GM19023 (cell line): ENCODE results near the gene MLKL.
A peak's percentile ranks its signal among the peaks of the same experiment; 100 is the strongest.
"Not testable (repeated sequence)": the region's sequence is repeated elsewhere in the genome, so short reads cannot be mapped to it uniquely, and the experiment has no call there.

Experiments
- ATAC-seq: cut with Tn5 transposase; IDR thresholded peaks from one replicate; pipeline ENCODE4 v1.9.1; 2021; ENCODE audit warnings: mild to moderate bottlenecking, moderate library complexity; ENCODE audit not compliant: unreplicated experiment

MLKL gene

GRCh38 chr16:74700116-74700437, 585 bp downstream of the MLKL start:
- no peak for ATAC-seq

GRCh38 chr16:74699666-74700065, 996 bp downstream of the MLKL start:
- no peak for ATAC-seq

GRCh38 chr16:74698222-74698621, 2.4 kb downstream of the MLKL start:
- no peak for ATAC-seq

GRCh38 chr16:74695450-74696422, 4.9 kb downstream of the MLKL start:
- peak; percentile 75 for ATAC-seq

- no peak for ATAC-seq
Observed at GRCh38 chr16:74691093-74691855, 9.4 kb downstream of the MLKL start.

- ATAC-seq, result no peak
Observed at GRCh38 chr16:74682556-74682955, 18.1 kb downstream of the MLKL start.

- ATAC-seq, result no peak
Observed at GRCh38 chr16:74680681-74681080, 20.0 kb downstream of the MLKL start.

- ATAC-seq, result no peak
Observed at GRCh38 chr16:74679983-74680382, 20.7 kb downstream of the MLKL start.

- ATAC-seq, result no peak
Observed at GRCh38 chr16:74677868-74678267, 22.8 kb downstream of the MLKL start.

GRCh38 chr16:74673876-74674275, 26.8 kb downstream of the MLKL start:
- ATAC-seq, result no peak

GRCh38 chr16:74668877-74669276, 31.8 kb downstream of the MLKL start:
- ATAC-seq, result not testable (repeated sequence)

- no peak for ATAC-seq
Observed at GRCh38 chr16:74667255-74667700, 33.4 kb downstream of the MLKL start.

GRCh38 chr16:74666425-74667254, 34.0 kb downstream of the MLKL start, which contains the start of gene RFWD3:
TSS of gene RFWD3 (minus strand) at chr16:74666877. CDS start at chr16:74661449, 5,428 bp downstream.
- peak; percentile 100 for ATAC-seq

GRCh38 chr16:74666010-74666421, 34.6 kb downstream of the MLKL start:
- ATAC-seq, result no peak

- no peak for ATAC-seq
Observed at GRCh38 chr16:74661064-74661463, 39.6 kb downstream of the MLKL start.

GRCh38 chr16:74660383-74660782, 40.3 kb downstream of the MLKL start:
- no peak for ATAC-seq

GRCh38 chr16:74659041-74659440, 41.6 kb downstream of the MLKL start:
- no peak for ATAC-seq

- ATAC-seq, result no peak
Observed at GRCh38 chr16:74657870-74658642, 42.6 kb downstream of the MLKL start.

- no peak for ATAC-seq
Observed at GRCh38 chr16:74654536-74655050, 46.1 kb downstream of the MLKL start.

- not testable (repeated sequence) for ATAC-seq
Observed at GRCh38 chr16:74652883-74653282, 47.8 kb downstream of the MLKL start.
